HCT116 (cell line): ENCODE results near the gene TMEM9. TPM values are rescaled to one million over a fixed set of nuclear protein-coding genes. Genes with fewer than 3 reads are reported as not detected.
A peak's percentile ranks its signal among the peaks of the same experiment; 100 is the strongest.

ENCODE experiments used
- ATAC-seq: fragments of 200-7000 bp; cut with Tn5 transposase; 2 replicates; pipeline ENCODE4 v1.9.1; 2020; ENCODE audit warnings: mild to moderate bottlenecking, moderate library complexity
- BruUV-seq: library from RNA; stranded (reverse); fragments of 400-500 nt; replicated peaks from 2 replicates; lab custom pipeline; 2021; lab: Mats Ljungman, UMichigan
- CTCF ChIA-PET: fragments of 300-600 bp; sonication (Branson Sonifier 250); formaldehyde crosslinking; loops from one replicate; lab custom pipeline; 2021; ENCODE audit warnings: antibody characterized with exemption; lab: Charles Lee
- POLR2A ChIA-PET: fragments of 300-600, 350-600 bp; sonication (Branson Sonifier 250); formaldehyde crosslinking; loops from one replicate; lab custom pipeline; 2021; ENCODE audit warnings: antibody characterized with exemption; lab: Charles Lee
- RAD21 ChIA-PET, 2 experiments: fragments of 300-600 bp; sonication (Branson Sonifier 250); formaldehyde crosslinking; loops; one replicate each; lab custom pipeline; 2023; ENCODE audit warnings: low total read pairs in 2 of 2; ENCODE audit not compliant: uncharacterized antibody in 2 of 2, unreplicated experiment in 2 of 2, low non-redundant PET in 1 of 2; lab: Charles Lee
- DNase-seq: peaks from one replicate; pipeline ENCODE4 v3.0.0-alpha.2; 2010; ENCODE audit warnings: low read depth, low spot score
- H2AFZ ChIP-seq: fragments of 200-600 bp; shearing (Covaris generic), sonication (generic); 2 replicates; pipeline ENCODE4 v1.6.1; 2017; ENCODE audit warnings: low read depth, mixed run types, mixed read lengths, antibody characterized with exemption, low read length; ENCODE audit not compliant: poor library complexity, severe bottlenecking
- H3K27ac ChIP-seq: 2 replicates; pipeline ENCODE4 v1.5.1; 2012; ENCODE audit warnings: low read depth, low read length
- H3K27me3 ChIP-seq: fragments of 200-600 bp; sonication (generic); 2 replicates; pipeline ENCODE4 v1.6.1; 2016; ENCODE audit warnings: mixed run types, low read length, mixed read lengths; ENCODE audit not compliant: insufficient read depth
- H3K36me3 ChIP-seq, 2 experiments: fragments of 200-500 bp in 1 of 2; fragments of 200-600 bp in 1 of 2; sonication (Bioruptor generic) in 1 of 2; sonication (generic) in 1 of 2; 2 replicates each; pipeline versions ENCODE4 v1.5.1 to v1.6.1; 2014 to 2016; ENCODE audit warnings: low read length in 2 of 2, inconsistent platforms in 1 of 2, mixed read lengths in 1 of 2, mixed run types in 1 of 2; ENCODE audit not compliant: insufficient read depth in 2 of 2, control insufficient read depth in 1 of 2
- H3K4me1 ChIP-seq, 2 experiments: fragments of 200-600 bp in 1 of 2; sonication (generic) in 1 of 2; 2 replicates each; pipeline versions ENCODE4 v1.5.1 to v1.6.1; 2012 to 2017; ENCODE audit warnings: low read length in 2 of 2, inconsistent platforms in 1 of 2, mild to moderate bottlenecking in 1 of 2, mixed read lengths in 1 of 2, mixed run types in 1 of 2, moderate library complexity in 1 of 2; ENCODE audit not compliant: insufficient read depth in 2 of 2, control insufficient read depth in 1 of 2
- H3K4me2 ChIP-seq: fragments of 200-600 bp; sonication (generic); 2 replicates; pipeline ENCODE4 v1.6.1; 2017; ENCODE audit warnings: mixed run types, low read length, mixed read lengths
- H3K4me3 ChIP-seq, 2 experiments: fragments of 200-600 bp in 1 of 2; sonication (generic) in 1 of 2; replicated peaks in 1 of 2; 2 replicates each; pipeline ENCODE4 v1.5.1; 2011 to 2016; ENCODE audit warnings: low read length in 2 of 2, control low read depth in 1 of 2, low read depth in 1 of 2, mild to moderate bottlenecking in 1 of 2, mixed read lengths in 1 of 2, mixed run types in 1 of 2
- H3K79me2 ChIP-seq: fragments of 200-600 bp; sonication (generic); 2 replicates; pipeline ENCODE4 v1.6.1; 2017; ENCODE audit warnings: mild to moderate bottlenecking, mixed run types, low read length, moderate library complexity, mixed read lengths; ENCODE audit not compliant: insufficient read depth
- H3K9ac ChIP-seq: fragments of 200-600 bp; sonication (generic); 2 replicates; pipeline ENCODE4 v1.6.1; 2016; ENCODE audit warnings: low read length, mixed read lengths
- H3K9me2 ChIP-seq: fragments of 200-600 bp; sonication (generic), shearing (Covaris generic); 2 replicates; pipeline ENCODE4 v1.6.1; 2017; ENCODE audit warnings: mixed run types, mild to moderate bottlenecking, moderate library complexity; ENCODE audit not compliant: insufficient read depth
- H3K9me3 ChIP-seq, 2 experiments: fragments of 200-500 bp in 1 of 2; fragments of 200-600 bp in 1 of 2; sonication (Bioruptor generic) in 1 of 2; sonication (generic) in 1 of 2; 2 replicates each; pipeline ENCODE4 v1.6.1; 2014 to 2017; ENCODE audit warnings: low read length in 2 of 2, mixed read lengths in 2 of 2, inconsistent platforms in 1 of 2, low read depth in 1 of 2, mild to moderate bottlenecking in 1 of 2, mixed run types in 1 of 2, moderate library complexity in 1 of 2; ENCODE audit not compliant: control insufficient read depth in 1 of 2, insufficient read depth in 1 of 2
- H4K20me1 ChIP-seq: fragments of 200-600 bp; sonication (generic), shearing (Covaris generic); 2 replicates; pipeline ENCODE4 v1.6.1; 2017; ENCODE audit warnings: mixed run types, mild to moderate bottlenecking, moderate library complexity; ENCODE audit not compliant: insufficient read depth
- CBX3 ChIP-seq: IDR thresholded peaks from 2 replicates; pipeline ENCODE4 v1.6.1; 2012; ENCODE audit warnings: low read depth
- CEBPB ChIP-seq: IDR thresholded peaks from 2 replicates; pipeline ENCODE4 v1.6.1; 2012; ENCODE audit warnings: low read depth
- EGR1 ChIP-seq: IDR thresholded peaks from 2 replicates; pipeline ENCODE4 v1.6.1; 2012; ENCODE audit warnings: low read depth
- ELF1 ChIP-seq: IDR thresholded peaks from 2 replicates; pipeline ENCODE4 v1.6.1; 2012; ENCODE audit warnings: low read depth, borderline replicate concordance
- EZH2 ChIP-seq: fragments of 200-600 bp; sonication (generic); IDR thresholded peaks from 2 replicates; pipeline ENCODE4 v1.6.1; 2017; ENCODE audit warnings: antibody characterized with exemption, mixed run types
- EZH2phosphoT487 ChIP-seq: fragments of 200-600 bp; IDR thresholded peaks from 2 replicates; pipeline ENCODE4 v1.6.1; 2018; ENCODE audit warnings: antibody characterized with exemption, borderline replicate concordance
- JUND ChIP-seq: IDR thresholded peaks from 2 replicates; pipeline ENCODE4 v1.6.1; 2012
- RAD21 ChIP-seq: IDR thresholded peaks from 2 replicates; pipeline ENCODE4 v1.6.1; 2012; ENCODE audit warnings: low read depth, mild to moderate bottlenecking
- SIN3A ChIP-seq: IDR thresholded peaks from 2 replicates; pipeline ENCODE4 v1.6.1; 2012; ENCODE audit warnings: low read depth
- SP1 ChIP-seq: IDR thresholded peaks from 2 replicates; pipeline ENCODE4 v1.6.1; 2012; ENCODE audit warnings: low read depth
- SRF ChIP-seq: IDR thresholded peaks from 2 replicates; pipeline ENCODE4 v1.6.1; 2012; ENCODE audit warnings: low read depth
- ZFX ChIP-seq: fragments of 450-650 bp; IDR thresholded peaks from 2 replicates; pipeline ENCODE4 v1.6.1; 2017
- ZNF274 ChIP-seq: fragments of 200-500 bp; sonication (Bioruptor generic); IDR thresholded peaks from 2 replicates; pipeline ENCODE4 v1.6.1; 2014; ENCODE audit warnings: mild to moderate bottlenecking, low read depth, low read length, inconsistent platforms
- intact Hi-C: fragments of 100-400 bp; cut with micrococcal nuclease; formaldehyde crosslinking; loops from 2 replicates; pipeline ENCODE4 v1.10.0; 2022
- total RNA-seq: library from RNA; stranded (reverse); gene quantifications from one replicate; pipeline ENCODE4 v1.2.1, GENCODE V29; 2021; ENCODE audit not compliant: unreplicated experiment

TMEM9 gene
- total RNA-seq, 1 experiment from 2014 or later, result 66.3 TPM

- peak; percentile 48 for TF ChIP-seq SP1
- TF ChIP-seq JUND, result no peak; the same call in 1 of the 2 replicates
- TF ChIP-seq SRF, result no peak
- TF ChIP-seq CEBPB, result peak; percentile 87
Measured at GRCh38 chr1:201170533-201171062, 16.3 kb upstream of the TMEM9 start (continued).

DNA sequence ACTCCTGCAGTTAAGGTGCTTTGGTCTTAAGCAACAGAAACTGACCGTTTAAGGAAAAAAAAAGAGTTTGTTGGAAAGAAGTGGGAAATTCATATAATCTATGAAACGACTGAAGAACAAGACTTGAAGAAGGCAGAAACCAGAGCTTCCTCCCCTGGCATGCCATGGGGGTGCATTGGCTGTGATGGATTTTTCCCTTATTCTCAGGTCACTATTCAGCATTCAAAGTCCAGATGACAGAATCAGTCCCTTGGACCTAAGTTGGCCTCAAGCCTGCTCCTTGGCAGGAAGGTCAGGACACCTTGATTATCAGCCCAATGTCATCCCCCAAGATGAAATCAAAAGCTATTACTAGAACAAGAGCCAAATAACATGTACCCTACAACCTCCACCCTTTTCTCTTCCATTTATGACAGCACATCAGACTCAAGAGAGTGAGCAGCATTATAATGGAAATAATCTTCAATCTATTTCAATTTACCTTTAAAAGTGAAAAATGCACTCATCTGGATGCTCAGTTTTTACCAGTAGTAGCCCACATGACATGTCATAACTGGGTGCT lies 15.8 kb upstream of the TMEM9 start:
- CTCF ChIA-PET, result interaction anchor here (1.0 to 1.1 kb wide), 2 partner anchors 16 to 53 kb away, joined by 3 read pairs; partner anchors contain the start of gene TMEM9
- intact Hi-C loops, result loop anchor here (2.0 kb wide), 1 partner anchor 43 kb away; the partner anchor contains the start of gene ASCL5
- H2AFZ ChIP-seq, result peak overlapping the region; percentile 91

More for the DNA sequence above, 15.8 kb upstream of the TMEM9 start:
- Histone ChIP-seq H3K4me1 (peaks cover 9 to 16% of the 10 kb centered on the region in 2 experiments), H3K27ac (no peak overlapping the region), H3K27me3 (no peaks in the 10 kb centered on the region), H3K4me3 (peak overlapping the region; percentile 61 to 68), H3K36me3 (no peaks in the 10 kb centered on the region), H3K9ac (peak overlapping the region; percentile 69; the same call in 1 of the 2 replicates), H3K4me2 (peak overlapping the region; percentile 96), H3K9me2 (no peaks in the 10 kb centered on the region), H3K79me2 (no peaks in the 10 kb centered on the region), H4K20me1 (no peaks in the 10 kb centered on the region), H3K9me3 (no peaks in the 10 kb centered on the region)
- no peak for TF ChIP-seq EGR1
- TF ChIP-seq JUND, result no peak
- TF ChIP-seq ZNF274, result no peak
- no peak for TF ChIP-seq SP1
- TF ChIP-seq SIN3A, result no peak
- TF ChIP-seq RAD21, result no peak
- no peak for TF ChIP-seq ZFX
- TF ChIP-seq CBX3, result no peak
- no peak for TF ChIP-seq EZH2phosphoT487
- no peak for TF ChIP-seq SRF
- TF ChIP-seq EZH2, result no peak
- TF ChIP-seq ELF1, result no peak
- BruUV-seq, result TSS peak; percentile 80
- ATAC-seq (no peak), DNase-seq (no peak)
- ChIA-PET RAD21 (no interaction called here), POLR2A (interaction anchor here (1.2 kb wide), 1 partner anchor 16 kb away, joined by 6 read pairs; the partner anchor contains the start of gene TMEM9)
